K562 (cell line): ENCODE results near the gene MINDY4. TPM values are rescaled to one million over a fixed set of nuclear protein-coding genes. Genes with fewer than 3 reads are reported as not detected.

Experiments used
- CHD4 ChIP-seq: fragments of 200-600 bp; sonication (generic); IDR thresholded peaks from 3 replicates; pipeline ENCODE4 v1.6.1; 2012; ENCODE audit warnings: low read depth, mild to moderate bottlenecking, mixed read lengths, low read length, inconsistent platforms; ENCODE audit not compliant: insufficient read depth, insufficient replicate concordance, poor library complexity, severe bottlenecking
- RBBP5 ChIP-seq: fragments of 200-600 bp; sonication (generic); IDR thresholded peaks from 2 replicates; pipeline ENCODE4 v1.6.1; 2012; ENCODE audit warnings: borderline replicate concordance, mild to moderate bottlenecking, low read length, control low read depth, inconsistent platforms; ENCODE audit not compliant: insufficient read depth, poor library complexity, severe bottlenecking
- SAFB2 ChIP-seq: fragments of 200-400 bp; formaldehyde crosslinking; IDR thresholded peaks from 2 replicates; pipeline ENCODE4 v1.6.1; 2018; ENCODE audit warnings: borderline replicate concordance, low read length, low read depth, moderate library complexity; ENCODE audit not compliant: severe bottlenecking
- SMAD1 ChIP-seq: fragments of 150-350 bp; IDR thresholded peaks from 2 replicates; pipeline ENCODE4 v1.6.1; 2014; ENCODE audit warnings: low read length, low read depth; ENCODE audit not compliant: partially characterized antibody
- XRCC4 ChIP-seq: IDR thresholded peaks from one replicate; pipeline ENCODE4 v1.6.1; 2011; ENCODE audit not compliant: insufficient read depth, insufficient read length; ENCODE audit errors: extremely low read depth
- ZNF146 ChIP-seq: IDR thresholded peaks from one replicate; pipeline ENCODE4 v1.6.1; 2018; ENCODE audit warnings: missing compliant biosample characterization; ENCODE audit not compliant: unreplicated experiment
- polyA plus RNA-seq, 8 experiments: library from polyadenylated mRNA; depleted of rRNA in 4 of 8; stranded (reverse) in 5 of 8; unstranded in 3 of 8; fragments of >200 nt; fragmentation: Nextera tagmentation in 2 of 8; fragmentation: Illumina TruSeq in 1 of 8; extraction: Ambion mirVana in 2 of 8; extraction: Trizol in 1 of 8; gene quantifications; 2 replicates each; pipeline versions ENCODE4 v1.2.1 to v1.2.3, GENCODE V29; 2011 to 2014; ENCODE audit warnings: inconsistent platforms in 1 of 8, missing spikeins in 1 of 8
- total RNA-seq, 7 experiments: library from RNA; depleted of rRNA in 6 of 7; stranded (reverse); fragments of >200 nt in 6 of 7; fragmentation: Illumina TruSeq in 2 of 7; extraction: Trizol in 2 of 7; gene quantifications; 2 replicates each; pipeline versions ENCODE4 v1.2.1 to v1.2.3, GENCODE V29; 2011 to 2021; ENCODE audit warnings: low replicate concordance in 1 of 7
- TF ChIP-seq, protein P1 (sequence below), 2 experiments: fragments of 450-650 bp in 1 of 2; sonication (generic) in 1 of 2; formaldehyde crosslinking in 1 of 2; IDR thresholded peaks; 2 replicates each; pipeline versions ENCODE4 v1.7.1 to v1.9.0; 2016 to 2022; ENCODE audit warnings: inconsistent platforms in 1 of 2, mild to moderate bottlenecking in 1 of 2, missing genetic modification reagents in 1 of 2

MINDY4 gene
- total and polyA plus RNA-seq, 9 of the 15 experiments (the other 6 are each of a cell fraction or from before 2014, with no cell fraction given) = 2.1 to 16.7 (median 11.0) TPM

DNA sequence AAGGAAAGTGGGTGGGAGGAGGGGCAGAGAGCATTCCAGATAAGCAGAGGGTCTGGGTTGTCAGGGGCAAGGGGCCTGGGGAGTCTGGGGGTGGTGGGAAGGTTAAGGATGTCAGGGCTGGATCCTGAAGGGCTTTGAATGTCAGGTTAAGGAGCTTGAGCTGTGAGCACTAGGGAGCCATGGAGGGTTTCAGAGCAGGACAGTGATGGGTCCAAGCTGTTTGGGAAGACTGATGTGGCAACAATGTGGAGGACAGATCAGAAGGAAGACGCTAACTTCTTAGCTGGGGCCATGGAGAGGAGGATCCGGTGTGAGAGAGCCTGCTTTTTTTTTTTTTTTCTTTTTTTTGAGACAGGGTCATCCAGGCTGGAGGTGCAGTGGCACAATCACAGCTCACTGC is 126.6 kb downstream of the MINDY4 start (continued):
- TF ChIP-seq RBBP5 (no peak), SAFB2 (no peak), XRCC4 (no peak), ZNF146 (CRISPR knock-in tag) (no peak), SMAD1 (no peak), CHD4 (no peak)
- TF ChIP-seq, protein P1, sequence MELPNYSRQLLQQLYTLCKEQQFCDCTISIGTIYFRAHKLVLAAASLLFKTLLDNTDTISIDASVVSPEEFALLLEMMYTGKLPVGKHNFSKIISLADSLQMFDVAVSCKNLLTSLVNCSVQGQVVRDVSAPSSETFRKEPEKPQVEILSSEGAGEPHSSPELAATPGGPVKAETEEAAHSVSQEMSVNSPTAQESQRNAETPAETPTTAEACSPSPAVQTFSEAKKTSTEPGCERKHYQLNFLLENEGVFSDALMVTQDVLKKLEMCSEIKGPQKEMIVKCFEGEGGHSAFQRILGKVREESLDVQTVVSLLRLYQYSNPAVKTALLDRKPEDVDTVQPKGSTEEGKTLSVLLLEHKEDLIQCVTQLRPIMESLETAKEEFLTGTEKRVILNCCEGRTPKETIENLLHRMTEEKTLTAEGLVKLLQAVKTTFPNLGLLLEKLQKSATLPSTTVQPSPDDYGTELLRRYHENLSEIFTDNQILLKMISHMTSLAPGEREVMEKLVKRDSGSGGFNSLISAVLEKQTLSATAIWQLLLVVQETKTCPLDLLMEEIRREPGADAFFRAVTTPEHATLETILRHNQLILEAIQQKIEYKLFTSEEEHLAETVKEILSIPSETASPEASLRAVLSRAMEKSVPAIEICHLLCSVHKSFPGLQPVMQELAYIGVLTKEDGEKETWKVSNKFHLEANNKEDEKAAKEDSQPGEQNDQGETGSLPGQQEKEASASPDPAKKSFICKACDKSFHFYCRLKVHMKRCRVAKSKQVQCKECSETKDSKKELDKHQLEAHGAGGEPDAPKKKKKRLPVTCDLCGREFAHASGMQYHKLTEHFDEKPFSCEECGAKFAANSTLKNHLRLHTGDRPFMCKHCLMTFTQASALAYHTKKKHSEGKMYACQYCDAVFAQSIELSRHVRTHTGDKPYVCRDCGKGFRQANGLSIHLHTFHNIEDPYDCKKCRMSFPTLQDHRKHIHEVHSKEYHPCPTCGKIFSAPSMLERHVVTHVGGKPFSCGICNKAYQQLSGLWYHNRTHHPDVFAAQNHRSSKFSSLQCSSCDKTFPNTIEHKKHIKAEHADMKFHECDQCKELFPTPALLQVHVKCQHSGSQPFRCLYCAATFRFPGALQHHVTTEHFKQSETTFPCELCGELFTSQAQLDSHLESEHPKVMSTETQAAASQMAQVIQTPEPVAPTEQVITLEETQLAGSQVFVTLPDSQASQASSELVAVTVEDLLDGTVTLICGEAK (IDR thresholded peaks at IDR 0.05) = no peak
- TF ChIP-seq, protein P1 (CRISPR knock-in tag; IDR thresholded peaks at IDR 0.05) = no peak
